Mammary epithelial cell (primary cell): Measurements from ENCODE around the gene WNT11.

Source experiments
- CTCF ChIP-seq, 2 donors: IDR thresholded peaks in 1 of 2; conservative IDR thresholded peaks in 1 of 2; 2 replicates each; pipeline ENCODE4 v1.5.1; 2011 to 2012; ENCODE audit warnings: inconsistent platforms in 2 of 2, low read length in 2 of 2, mild to moderate bottlenecking in 2 of 2, control low read depth in 1 of 2, low read depth in 1 of 2; ENCODE audit not compliant: insufficient read depth in 1 of 2; ENCODE audit errors: extremely low read depth in 1 of 2
- EZH2 ChIP-seq: IDR thresholded peaks from 2 replicates; pipeline ENCODE4 v1.6.1; 2012; ENCODE audit warnings: low read length, inconsistent platforms, borderline replicate concordance

GRCh38 chr11:76148941-76149613, 57.2 kb downstream of the WNT11 start:
- TF ChIP-seq CTCF (conservative IDR thresholded peaks at IDR 0.05 in 1 of 2, IDR thresholded peaks at IDR 0.05 in 1 of 2; ENCODE audit: extremely low read depth in 1 of 2, insufficient read depth in 1 of 2, low read depth in 1 of 2, low read length in 2 of 2): no peak
- no peak for TF ChIP-seq EZH2
